ENCODE results near the gene MMEL1.

GRCh38 chr1:2543543-2544092 is 89.2 kb downstream of the MMEL1 start:
- no peak for TF ChIP-seq CTCF (IDR thresholded peaks at IDR 0.05)
- TF ChIP-seq POLR2A (IDR thresholded peaks at IDR 0.05): no peak
- no peak for TF ChIP-seq POLR2AphosphoS5 (IDR thresholded peaks at IDR 0.05)

Data from prostate gland (tissue), 2 donors.